BJ (cell line): ENCODE data around the gene GP5. TPM values are rescaled to one million over a fixed set of nuclear protein-coding genes. Genes with fewer than 3 reads are reported as not detected.

Experiments used
- CTCF ChIA-PET: fragments of 350-600 bp; formaldehyde crosslinking; extraction: SDS; loops from one replicate; lab custom pipeline; 2021; ENCODE audit warnings: antibody characterized with exemption, inconsistent platforms; lab: Yijun Ruan, JAX
- POLR2A ChIA-PET: fragments of 300-600 bp; sonication (Branson Sonifier 250); formaldehyde crosslinking; extraction: SDS; loops from one replicate; lab custom pipeline; 2021; ENCODE audit warnings: antibody characterized with exemption; lab: Charles Lee
- DNase-seq: peaks from one replicate; pipeline ENCODE4 v3.0.0-alpha.2; 2011; ENCODE audit warnings: low read depth
- H3K27me3 ChIP-seq: 2 replicates; pipeline ENCODE4 v1.6.0; 2011; ENCODE audit warnings: low read length; ENCODE audit not compliant: control insufficient read depth, insufficient read depth
- H3K36me3 ChIP-seq: 2 replicates; pipeline ENCODE4 v1.5.1; 2011; ENCODE audit warnings: low read length; ENCODE audit not compliant: control insufficient read depth, insufficient read depth
- H3K4me3 ChIP-seq: 2 replicates; pipeline ENCODE4 v1.5.1; 2011; ENCODE audit warnings: low read depth, mild to moderate bottlenecking, control low read depth, low read length
- CTCF ChIP-seq: IDR thresholded peaks from 2 replicates; pipeline ENCODE4 v1.5.1; 2011; ENCODE audit warnings: low read depth, mild to moderate bottlenecking, control low read depth, inconsistent platforms, low read length, moderate library complexity; ENCODE audit not compliant: insufficient read depth
- polyA minus RNA-seq: library from RNA; depleted of rRNA, polyadenylated mRNA; stranded (reverse); fragments of >200 nt; gene quantifications from 2 replicates; pipeline ENCODE4 v1.2.3, GENCODE V29; 2011; rRNA and poly(A)+ RNA removed
- polyA plus RNA-seq: library from polyadenylated mRNA; depleted of rRNA; stranded (reverse); fragments of >200 nt; gene quantifications from 2 replicates; pipeline ENCODE4 v1.2.3, GENCODE V29; 2011; rRNA removed

The GP5 gene
- 0.02 TPM in 1 of 2 replicates, not detected in the other for polyA plus RNA-seq
- polyA minus RNA-seq: not detected in 2 replicates

GRCh38 chr3:194399166-194399565 is at the start of gene GP5:
Gene GP5, minus strand, starts transcription at chr3:194399266. Its CDS starts 984 bp downstream, at chr3:194398282.
- Histone ChIP-seq H3K27me3 (peaks cover 7% of the 10 kb centered on the region), H3K4me3 (no peak within 1 kb of the TSS), H3K36me3 (no peaks in the 10 kb centered on the region)
- no peak for TF ChIP-seq CTCF
- POLR2A ChIA-PET: no interaction called here
- CTCF ChIA-PET: interaction anchor here (1.1 to 17.9 kb wide), 2 partner anchors 61 to 618 kb away, joined by 4 to 347 read pairs; no protein-coding TSS in a partner anchor
- no peak for DNase-seq

DNA sequence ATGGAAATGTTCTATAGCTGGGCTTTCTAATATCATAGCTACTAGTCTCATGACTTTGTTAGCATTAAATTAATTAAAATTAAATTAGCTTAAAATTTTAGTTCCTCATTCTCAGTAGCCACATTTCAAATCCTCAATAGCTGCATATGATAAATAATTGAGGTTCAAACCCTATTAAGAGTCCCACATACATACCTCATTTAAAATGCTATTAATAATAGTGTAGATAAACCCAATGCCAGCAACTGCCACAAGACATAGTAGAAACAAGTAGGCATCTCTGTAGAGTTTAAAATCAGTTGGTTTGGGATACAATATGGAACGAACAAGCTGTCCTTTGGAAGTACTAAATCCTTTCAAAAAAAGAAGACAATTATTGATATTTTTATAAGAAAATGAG is 48.6 kb upstream of the GP5 start:
- Histone ChIP-seq H3K4me3 (no peak overlapping the region), H3K36me3 (peaks cover 11% of the 10 kb centered on the region), H3K27me3 (no peaks in the 10 kb centered on the region)
- no peak for DNase-seq
- POLR2A ChIA-PET: no interaction called here
- TF ChIP-seq CTCF: no peak
- CTCF ChIA-PET: interaction anchor here (0.6 to 0.9 kb wide), 2 partner anchors 19 to 30 kb away, joined by 3 read pairs; no protein-coding TSS in a partner anchor

- POLR2A ChIA-PET: no interaction called here
Observed at GRCh38 chr3:194447161-194447560, 48.1 kb upstream of the GP5 start.

DNA sequence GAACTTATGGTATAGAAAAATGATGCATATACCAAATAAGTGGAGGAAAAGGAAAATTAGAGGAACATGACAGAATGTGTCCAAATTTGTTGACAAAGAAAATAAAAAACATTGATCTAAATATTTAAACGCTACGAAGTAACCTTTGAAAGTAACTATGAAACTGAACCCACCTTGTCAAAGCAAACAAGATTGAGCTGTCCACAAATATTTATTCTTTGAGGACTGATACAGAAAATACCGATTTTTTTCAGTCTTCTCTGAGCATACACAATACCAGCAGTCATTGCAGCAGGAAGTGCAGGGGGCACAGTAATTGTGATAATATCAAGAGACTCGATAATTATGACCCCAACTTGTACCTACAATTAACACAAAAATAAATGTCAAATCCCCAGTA is 47.7 kb upstream of the GP5 start:
- Histone ChIP-seq H3K4me3 (no peak overlapping the region), H3K27me3 (no peaks in the 10 kb centered on the region), H3K36me3 (peaks cover 9% of the 10 kb centered on the region)
- no peak for TF ChIP-seq CTCF
- CTCF ChIA-PET: interaction anchor here (1.4 kb wide), 1 partner anchor 25 kb away, joined by 6 read pairs; no protein-coding TSS in a partner anchor
- POLR2A ChIA-PET: no interaction called here
- no peak for DNase-seq

More at GRCh38 chr3:194447161-194447560, 48.1 kb upstream of the GP5 start:
- Histone ChIP-seq H3K4me3 (no peak overlapping the region), H3K27me3 (no peaks in the 10 kb centered on the region), H3K36me3 (peaks cover 11% of the 10 kb centered on the region)
- no peak for TF ChIP-seq CTCF
- DNase-seq: no peak
- CTCF ChIA-PET: interaction anchor here (0.6 to 0.9 kb wide), 2 partner anchors 20 to 30 kb away, joined by 3 read pairs; no protein-coding TSS in a partner anchor

DNA sequence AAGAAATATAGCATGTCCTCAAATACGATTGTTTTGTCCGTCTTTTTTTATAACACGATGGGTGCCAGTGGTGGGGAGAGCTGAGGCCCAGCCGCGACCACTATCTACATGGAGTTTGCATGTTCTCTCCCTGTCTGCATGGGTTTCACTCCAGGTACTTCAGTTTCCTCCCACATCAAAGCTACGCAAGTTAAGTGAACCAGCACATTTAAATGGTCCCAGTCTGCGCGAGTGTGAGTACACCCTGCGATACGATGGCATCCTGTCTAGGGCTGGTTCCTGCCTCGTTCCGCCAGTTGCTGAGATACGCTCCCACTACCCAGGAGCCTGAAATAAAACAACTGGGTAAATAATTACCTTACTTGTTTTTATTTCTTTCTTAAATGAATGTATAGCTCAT is 47.1 kb upstream of the GP5 start:
- Histone ChIP-seq H3K4me3 (no peak overlapping the region), H3K27me3 (no peaks in the 10 kb centered on the region), H3K36me3 (peaks cover 5% of the 10 kb centered on the region)
- ChIA-PET POLR2A (no interaction called here), CTCF (interaction anchor here (1.4 kb wide), 1 partner anchor 25 kb away, joined by 6 read pairs; no protein-coding TSS in a partner anchor)
- TF ChIP-seq CTCF: no peak
- DNase-seq: no peak
